IMR-90 (cell line): ENCODE results near the gene MAP3K7CL. TPM values are rescaled to one million over a fixed set of nuclear protein-coding genes. Genes with fewer than 3 reads are reported as not detected.

ENCODE experiments used
- ATAC-seq: fragments of 200-7000 bp; cut with Tn5 transposase; 2 replicates; pipeline ENCODE4 v1.9.1; 2020; ENCODE audit warnings: low read depth, mild to moderate bottlenecking, moderate library complexity
- BruUV-seq: library from RNA; stranded (reverse); fragments of 400-500 nt; replicated peaks from 2 replicates; lab custom pipeline; 2021; lab: Mats Ljungman, UMichigan
- CTCF ChIA-PET: fragments of 300-600 bp; formaldehyde crosslinking; extraction: SDS; loops from one replicate; lab custom pipeline; 2021; ENCODE audit warnings: antibody characterized with exemption; lab: Yijun Ruan, JAX
- POLR2A ChIA-PET: fragments of 300-600 bp; sonication (Branson Sonifier 250); formaldehyde crosslinking; loops from one replicate; lab custom pipeline; 2022; ENCODE audit warnings: antibody characterized with exemption; ENCODE audit not compliant: unreplicated experiment; lab: Charles Lee
- DNase-seq: peaks from one replicate; pipeline ENCODE4 v3.0.0; 2013
- H2AFZ ChIP-seq: replicated peaks from 2 replicates; pipeline ENCODE3; 2013; ENCODE audit warnings: low read length, mild to moderate bottlenecking; ENCODE audit not compliant: poor library complexity
- H2AK5ac ChIP-seq: 2 replicates; pipeline ENCODE4 v1.6.1; 2013; ENCODE audit warnings: low read depth, low read length, inconsistent platforms
- H2AK9ac ChIP-seq: replicated peaks from 2 replicates; pipeline ENCODE3; 2013; ENCODE audit warnings: mild to moderate bottlenecking, low read depth, low read length, moderate library complexity; ENCODE audit not compliant: poor library complexity
- H2BK120ac ChIP-seq: 2 replicates; pipeline ENCODE4 v1.6.1; 2013; ENCODE audit warnings: low read depth, low read length, inconsistent platforms
- H2BK15ac ChIP-seq: 3 replicates; pipeline ENCODE4 v1.6.1; 2013; ENCODE audit warnings: low read depth, low read length, inconsistent platforms
- H2BK20ac ChIP-seq: 2 replicates; pipeline ENCODE4 v1.6.1; 2013; ENCODE audit warnings: low read depth, mild to moderate bottlenecking, inconsistent platforms, low read length, moderate library complexity
- H2BK5ac ChIP-seq: 2 replicates; pipeline ENCODE4 v1.6.1; 2013; ENCODE audit warnings: mild to moderate bottlenecking, low read depth, low read length, inconsistent platforms; ENCODE audit not compliant: poor library complexity, severe bottlenecking
- H3K14ac ChIP-seq: replicated peaks from 2 replicates; pipeline ENCODE4 v1.6.1; 2013; ENCODE audit warnings: low read depth, low read length, inconsistent platforms
- H3K18ac ChIP-seq: 2 replicates; pipeline ENCODE4 v1.6.1; 2013; ENCODE audit warnings: low read depth, low read length, control low read depth
- H3K23ac ChIP-seq: 2 replicates; pipeline ENCODE4 v1.6.1; 2013; ENCODE audit warnings: low read depth, low read length, inconsistent platforms
- H3K27ac ChIP-seq: 2 replicates; pipeline ENCODE4 v1.5.1; 2013; ENCODE audit warnings: mild to moderate bottlenecking, control low read depth, low read length; ENCODE audit not compliant: insufficient read depth
- H3K27me3 ChIP-seq: 2 replicates; pipeline ENCODE4 v1.6.1; 2013; ENCODE audit warnings: low read length; ENCODE audit not compliant: control insufficient read depth, insufficient read depth
- H3K36me3 ChIP-seq: 2 replicates; pipeline ENCODE4 v1.6.1; 2013; ENCODE audit warnings: low read length, mixed read lengths; ENCODE audit not compliant: control insufficient read depth, insufficient read depth
- H3K4ac ChIP-seq: 2 replicates; pipeline ENCODE4 v1.6.1; 2013; ENCODE audit warnings: low read depth, low read length, inconsistent platforms
- H3K4me1 ChIP-seq: 2 replicates; pipeline ENCODE4 v1.6.1; 2013; ENCODE audit warnings: low read length, mixed read lengths; ENCODE audit not compliant: control insufficient read depth, insufficient read depth
- H3K4me2 ChIP-seq: 2 replicates; pipeline ENCODE4 v1.6.1; 2013; ENCODE audit warnings: low read depth, mild to moderate bottlenecking, control low read depth, low read length, moderate library complexity
- H3K4me3 ChIP-seq: 2 replicates; pipeline ENCODE4 v1.5.1; 2013; ENCODE audit warnings: low read depth, mild to moderate bottlenecking, control low read depth, low read length, moderate library complexity; ENCODE audit not compliant: insufficient read depth
- H3K56ac ChIP-seq: 2 replicates; pipeline ENCODE4 v1.6.1; 2013; ENCODE audit warnings: low read length, inconsistent platforms; ENCODE audit not compliant: insufficient read depth; ENCODE audit errors: extremely low read depth
- H3K79me1 ChIP-seq, 2 experiments: 2 replicates each; pipeline ENCODE4 v1.6.1; 2013; ENCODE audit warnings: low read length in 2 of 2, inconsistent platforms in 1 of 2, low read depth in 1 of 2
- H3K9ac ChIP-seq: 2 replicates; pipeline ENCODE4 v1.6.1; 2013; ENCODE audit warnings: low read depth, low read length, control low read depth
- H3K9me1 ChIP-seq: 2 replicates; pipeline ENCODE4 v1.6.1; 2013; ENCODE audit warnings: low read length, inconsistent platforms; ENCODE audit not compliant: insufficient read depth
- H3K9me3 ChIP-seq: 2 replicates; pipeline ENCODE4 v1.6.1; 2013; ENCODE audit warnings: low read length; ENCODE audit not compliant: control insufficient read depth, insufficient read depth
- H4K20me1 ChIP-seq: 2 replicates; pipeline ENCODE4 v1.6.1; 2013; ENCODE audit warnings: low read length, inconsistent platforms; ENCODE audit not compliant: insufficient read depth
- H4K5ac ChIP-seq: 2 replicates; pipeline ENCODE4 v1.6.1; 2013; ENCODE audit warnings: mild to moderate bottlenecking, low read depth, low read length, control low read depth
- H4K8ac ChIP-seq, 2 experiments: 2 replicates each; pipeline ENCODE4 v1.6.1; 2013; ENCODE audit warnings: low read depth in 2 of 2, low read length in 2 of 2, control low read depth in 1 of 2, inconsistent platforms in 1 of 2
- H4K91ac ChIP-seq: 2 replicates; pipeline ENCODE4 v1.6.1; 2013; ENCODE audit warnings: low read depth, low read length, inconsistent platforms; ENCODE audit not compliant: insufficient read depth
- BHLHE40 ChIP-seq: fragments of 150-350 bp; IDR thresholded peaks from 2 replicates; pipeline ENCODE4 v1.6.1; 2016; ENCODE audit warnings: mild to moderate bottlenecking, low read depth, low read length
- FOS ChIP-seq: fragments of 150-350 bp; IDR thresholded peaks from 2 replicates; pipeline ENCODE4 v1.6.1; 2016; ENCODE audit warnings: low read depth, low read length
- MAFK ChIP-seq: IDR thresholded peaks from 2 replicates; pipeline ENCODE4 v1.6.1; 2012; ENCODE audit warnings: low read depth, low read length, improper control_type of control experiment
- MAZ ChIP-seq: IDR thresholded peaks from 2 replicates; pipeline ENCODE4 v1.6.1; 2012; ENCODE audit warnings: low read depth, mild to moderate bottlenecking, low read length, improper control_type of control experiment, moderate library complexity, borderline replicate concordance
- MXI1 ChIP-seq: IDR thresholded peaks from 2 replicates; pipeline ENCODE4 v1.6.1; 2012; ENCODE audit warnings: low read depth, mild to moderate bottlenecking, low read length, moderate library complexity, borderline replicate concordance
- RAD21 ChIP-seq: IDR thresholded peaks from 2 replicates; pipeline ENCODE4 v1.6.1; 2012; ENCODE audit warnings: low read length, improper control_type of control experiment
- RCOR1 ChIP-seq: IDR thresholded peaks from 2 replicates; pipeline ENCODE4 v1.6.1; 2012; ENCODE audit warnings: mild to moderate bottlenecking, low read length, improper control_type of control experiment; ENCODE audit not compliant: insufficient replicate concordance
- RFX5 ChIP-seq: IDR thresholded peaks from 2 replicates; pipeline ENCODE4 v1.8.0; 2012; ENCODE audit warnings: low read depth, mild to moderate bottlenecking, low read length, moderate library complexity
- SMC3 ChIP-seq: fragments of 150-350 bp; IDR thresholded peaks from 2 replicates; pipeline ENCODE4 v1.6.1; 2016; ENCODE audit warnings: low read depth, mild to moderate bottlenecking, antibody characterized with exemption, low read length, moderate library complexity
- WGBS, 2 experiments: methylation state at CpG; one replicate each; pipeline versions ENCODE4 v1.1.5 to v1.1.7; 2013; ENCODE audit warnings: missing lambda C conversion rate in 2 of 2; ENCODE audit not compliant: insufficient read length in 1 of 2; ENCODE audit errors: extremely low coverage in 2 of 2; 5-methylcytosine and 5-hydroxymethylcytosine counted together
- dilution Hi-C: fragments of 300-500 bp; cut with HindIII; formaldehyde crosslinking; loops from one replicate; pipeline ENCODE4 v1.14.3; 2018; ENCODE audit warnings: low sequenced_read_pairs; ENCODE audit not compliant: unreplicated experiment
- in situ Hi-C: fragments of 300-500 bp; cut with MboI; formaldehyde crosslinking; loops from 3 replicates; pipeline ENCODE4 v1.14.3; 2019; ENCODE audit warnings: low sequenced_read_pairs, inconsistent platforms, mixed read lengths
- intact Hi-C: fragments of 100-400 bp; cut with micrococcal nuclease; formaldehyde crosslinking; loops from 2 replicates; pipeline ENCODE4 v1.10.0; 2022
- polyA plus RNA-seq, 3 experiments: library from polyadenylated mRNA; depleted of rRNA; stranded (reverse); fragments of >200 nt; gene quantifications; 2 replicates each; pipeline ENCODE4 v1.2.3, GENCODE V29; 2012; ENCODE audit warnings: low replicate concordance in 1 of 3
- total RNA-seq: library from RNA; depleted of rRNA; stranded (reverse); fragments of >200 nt; gene quantifications from 2 replicates; pipeline ENCODE4 v1.2.3, GENCODE V29; 2012
- TF ChIP-seq, protein P1 (sequence below): fragments of 150-350 bp; IDR thresholded peaks from 2 replicates; pipeline ENCODE4 v1.6.1; 2017; ENCODE audit warnings: mild to moderate bottlenecking, antibody characterized with exemption, low read length, low read depth

MAP3K7CL gene
- total and polyA plus RNA-seq, 2 of the 4 experiments (the other 2 are of a cell fraction): 21.0 to 22.3 TPM

GRCh38 chr21:29194847-29195246 is 64.4 kb downstream of the MAP3K7CL start:
- no peak overlapping the region for H3K4me3 ChIP-seq
- H4K20me1 ChIP-seq: no peaks in the 10 kb centered on the region
- no peak overlapping the region for H3K9ac ChIP-seq
- in situ Hi-C loops: no loop called here
- intact Hi-C loops: no loop called here
- H2BK15ac ChIP-seq: peak overlapping the region; percentile 51; the same call in 1 of the 3 replicates
- peak overlapping the region; percentile 68; the same call in 1 of the 2 replicates for H3K4ac ChIP-seq
- H2AK9ac ChIP-seq: no peak overlapping the region
- 0 out of 2 replicates have a peak overlapping the region, but pooled peaks have one; percentile 20 for H3K27ac ChIP-seq
- peaks cover 7% of the 10 kb centered on the region; the same call in 1 of the 2 replicates for H3K9me1 ChIP-seq
- POLR2A ChIA-PET: no interaction called here
- H2BK20ac ChIP-seq: peak overlapping the region; percentile 44
- DNase-seq: peak; percentile 39
- H2AK5ac ChIP-seq: peak overlapping the region; percentile 25; the same call in 1 of the 2 replicates
- TF ChIP-seq RCOR1: no peak
- no peak for TF ChIP-seq BHLHE40
- TF ChIP-seq MXI1: no peak
- no peak for TF ChIP-seq MAZ
- TF ChIP-seq MAFK: no peak
- TF ChIP-seq, protein P1, sequence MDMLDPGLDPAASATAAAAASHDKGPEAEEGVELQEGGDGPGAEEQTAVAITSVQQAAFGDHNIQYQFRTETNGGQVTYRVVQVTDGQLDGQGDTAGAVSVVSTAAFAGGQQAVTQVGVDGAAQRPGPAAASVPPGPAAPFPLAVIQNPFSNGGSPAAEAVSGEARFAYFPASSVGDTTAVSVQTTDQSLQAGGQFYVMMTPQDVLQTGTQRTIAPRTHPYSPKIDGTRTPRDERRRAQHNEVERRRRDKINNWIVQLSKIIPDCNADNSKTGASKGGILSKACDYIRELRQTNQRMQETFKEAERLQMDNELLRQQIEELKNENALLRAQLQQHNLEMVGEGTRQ: no peak
- TF ChIP-seq RAD21: no peak
- no peak for TF ChIP-seq SMC3
- TF ChIP-seq FOS: no peak
- no peak for TF ChIP-seq RFX5
- no peak overlapping the region for H4K91ac ChIP-seq
- peak overlapping the region; percentile 43 to 60 for H4K8ac ChIP-seq
- H3K9me3 ChIP-seq: no peaks in the 10 kb centered on the region
- CTCF ChIA-PET: interaction anchor here (1.0 kb wide), 1 partner anchor 31 kb away, joined by 5 read pairs; no protein-coding TSS in a partner anchor
- H3K36me3 ChIP-seq: no peaks in the 10 kb centered on the region
- H3K79me1 ChIP-seq: no peaks in the 10 kb centered on the region; a peak in 2 of 4 replicates
- no peaks in the 10 kb centered on the region for H3K27me3 ChIP-seq
- peak; percentile 28; the same call in 1 of the 2 replicates for ATAC-seq
- H2AFZ ChIP-seq: no peak overlapping the region
- no peak overlapping the region for H3K23ac ChIP-seq
- H3K4me1 ChIP-seq: peaks cover 7% of the 10 kb centered on the region
- no peak overlapping the region; the same call in 1 of the 2 replicates for H3K4me2 ChIP-seq
- peak overlapping the region; percentile 38; the same call in 1 of the 2 replicates for H3K14ac ChIP-seq
- no CpG with 5 or more reads among the region's 3 CpGs for WGBS, 2 experiments
- peak overlapping the region; percentile 74; the same call in 1 of the 2 replicates for H2BK120ac ChIP-seq
- peak overlapping the region; percentile 92 for H2BK5ac ChIP-seq
- BruUV-seq: no TSS peak
- dilution Hi-C loops: no loop called here
- H3K18ac ChIP-seq: peak overlapping the region; percentile 8; the same call in 1 of the 2 replicates
- H4K5ac ChIP-seq: no peak overlapping the region; the same call in 1 of the 2 replicates
- H3K56ac ChIP-seq: 0 out of 2 replicates have a peak overlapping the region, but pooled peaks have one; percentile 8
